ENCODE data around the gene MUS81. TPM values are rescaled to one million over a fixed set of nuclear protein-coding genes. Genes with fewer than 3 reads are reported as not detected.
"Not testable (repeated sequence)": the region's sequence is repeated elsewhere in the genome, so short reads cannot be mapped to it uniquely, and the experiment has no call there.

MUS81 gene
- total RNA-seq, 1 donor from 2014 or later = 68.5 TPM

- H3K27me3 Mint-ChIP-seq (ENCODE audit: unreplicated experiment) = no peaks in the 10 kb centered on the region
- H3K36me3 Mint-ChIP-seq (ENCODE audit: unreplicated experiment) = peaks cover 24% of the 10 kb centered on the region
- no peaks in the 10 kb centered on the region for H3K9me3 Mint-ChIP-seq (ENCODE audit: unreplicated experiment)
- peak; percentile 99 for DNase-seq (ENCODE audit: extremely low spot score, unreplicated experiment)
- peak within 1 kb of the TSS; percentile 98 for H3K4me3 Mint-ChIP-seq (ENCODE audit: unreplicated experiment)
- peak; percentile 78 for TF ChIP-seq CTCF (IDR thresholded peaks at IDR 0.05)
- peaks cover 58% of the 10 kb centered on the region for H3K4me1 Mint-ChIP-seq (ENCODE audit: unreplicated experiment)
- H3K27ac Mint-ChIP-seq (ENCODE audit: unreplicated experiment) = peak within 1 kb of the TSS; percentile 99
Observed at GRCh38 chr11:65888163-65888814, 28.1 kb downstream of the MUS81 start, which contains the start of gene FIBP. TSS of gene FIBP (minus strand) at chr11:65888471. CDS start at chr11:65888418, 53 bp downstream.

- Mint-ChIP-seq H3K27ac (ENCODE audit: unreplicated experiment) (peak within 1 kb of the TSS; percentile 99), H3K27me3 (ENCODE audit: unreplicated experiment) (no peaks in the 10 kb centered on the region), H3K9me3 (ENCODE audit: unreplicated experiment) (no peaks in the 10 kb centered on the region), H3K4me1 (ENCODE audit: unreplicated experiment) (peaks cover 65% of the 10 kb centered on the region), H3K4me3 (ENCODE audit: unreplicated experiment) (peak within 1 kb of the TSS; percentile 98), H3K36me3 (ENCODE audit: unreplicated experiment) (peaks cover 14% of the 10 kb centered on the region)
- DNase-seq (ENCODE audit: extremely low spot score, unreplicated experiment) = peak; percentile 98
- peak; percentile 40 for TF ChIP-seq CTCF (IDR thresholded peaks at IDR 0.05)
Observed at GRCh38 chr11:65890324-65891218, 30.3 kb downstream of the MUS81 start, which contains the start of gene CCDC85B. TSS of gene CCDC85B (plus strand) at chr11:65890673. CDS start at chr11:65890784, 111 bp downstream.

GRCh38 chr11:65891219-65892136 lies 31.2 kb downstream of the MUS81 start:
- DNase-seq (ENCODE audit: extremely low spot score, unreplicated experiment) = peak; percentile 87
- Mint-ChIP-seq H3K9me3 (ENCODE audit: unreplicated experiment) (no peaks in the 10 kb centered on the region), H3K27ac (ENCODE audit: unreplicated experiment) (peak overlapping the region; percentile 80)

GRCh38 chr11:65892137-65892540 lies 31.9 kb downstream of the MUS81 start:
- peaks cover 67% of the 10 kb centered on the region for H3K4me1 Mint-ChIP-seq (ENCODE audit: unreplicated experiment)

More at GRCh38 chr11:65891219-65892136, 31.2 kb downstream of the MUS81 start:
- TF ChIP-seq CTCF (IDR thresholded peaks at IDR 0.05) = peak; percentile 35
- peak overlapping the region; percentile 73 for H3K4me3 Mint-ChIP-seq (ENCODE audit: unreplicated experiment)
- no peaks in the 10 kb centered on the region for H3K27me3 Mint-ChIP-seq (ENCODE audit: unreplicated experiment)
- H3K4me1 Mint-ChIP-seq (ENCODE audit: unreplicated experiment) = peaks cover 71% of the 10 kb centered on the region
- peaks cover 12% of the 10 kb centered on the region for H3K36me3 Mint-ChIP-seq (ENCODE audit: unreplicated experiment)

More at GRCh38 chr11:65892137-65892540, 31.9 kb downstream of the MUS81 start:
- H3K36me3 Mint-ChIP-seq (ENCODE audit: unreplicated experiment); H3K27me3 Mint-ChIP-seq (ENCODE audit: unreplicated experiment); H3K9me3 Mint-ChIP-seq (ENCODE audit: unreplicated experiment); DNase-seq (ENCODE audit: extremely low spot score, unreplicated experiment): not testable (repeated sequence)
- Mint-ChIP-seq H3K4me3 (ENCODE audit: unreplicated experiment) (peak overlapping the region; percentile 73), H3K27ac (ENCODE audit: unreplicated experiment) (peak overlapping the region; percentile 80)

Data from osteocyte (in vitro differentiated cells).